ENCODE measurements around the gene GRP. TPM values are rescaled to one million over a fixed set of nuclear protein-coding genes. Genes with fewer than 3 reads are reported as not detected.

Gene GRP
- total RNA-seq, 1 experiment from 2014 or later, result not detected

GRCh38 chr18:59189746-59190145 lies 30.2 kb upstream of the GRP start (continued):
- TF ChIP-seq CBX3 (IDR thresholded peaks at IDR 0.05; ENCODE audit: low read depth) (no peak), JUND (IDR thresholded peaks at IDR 0.05) (no peak)

DNA sequence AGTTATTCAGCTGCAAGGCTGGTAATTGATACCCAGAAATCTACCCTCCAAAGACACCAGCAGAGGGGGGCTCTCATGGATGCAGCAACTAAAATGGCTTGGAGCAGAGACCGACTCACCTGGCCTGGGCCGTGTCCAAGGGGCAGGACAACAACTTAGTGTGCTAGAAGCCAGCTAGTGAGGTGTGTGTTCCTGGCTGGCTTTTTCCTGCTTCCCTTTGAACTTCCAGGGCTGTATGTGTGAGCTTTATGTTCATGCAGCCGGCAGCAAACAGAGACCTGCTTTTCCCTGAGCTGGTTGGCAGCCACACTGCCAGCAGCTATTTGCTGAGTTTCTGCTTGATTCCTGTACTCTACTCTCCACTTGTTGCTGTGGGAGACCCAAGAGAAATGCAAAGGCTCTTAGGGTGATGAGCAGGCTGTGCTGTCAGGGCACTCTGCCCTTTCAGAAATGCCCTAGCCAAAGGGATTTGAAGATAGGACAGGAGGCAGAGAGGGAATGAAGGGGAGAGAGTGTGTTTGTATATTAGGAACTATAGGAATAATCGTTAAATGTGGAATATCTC lies 23.7 kb upstream of the GRP start:
- no peak overlapping the region for H2AFZ ChIP-seq (ENCODE audit: low read depth, low read length, poor library complexity, severe bottlenecking)
- DNase-seq (ENCODE audit: low read depth, low spot score), result no peak
- intact Hi-C loops (cut with micrococcal nuclease), result no loop called here
- H3K4me2 ChIP-seq (ENCODE audit: low read length), result no peak overlapping the region
- H3K4me3 ChIP-seq (replicated peaks in 1 of 2; ENCODE audit: low read depth in 1 of 2, low read length in 2 of 2), result no peak overlapping the region
- BruUV-seq (replicated peaks), result no TSS peak
- POLR2A ChIA-PET, result no interaction called here
- TF ChIP-seq SIN3A (IDR thresholded peaks at IDR 0.05; ENCODE audit: low read depth) (no peak), CEBPB (IDR thresholded peaks at IDR 0.05; ENCODE audit: low read depth) (no peak), ZFX (IDR thresholded peaks at IDR 0.05) (no peak), JUND (IDR thresholded peaks at IDR 0.05) (no peak), CBX3 (IDR thresholded peaks at IDR 0.05; ENCODE audit: low read depth) (no peak), SP1 (IDR thresholded peaks at IDR 0.05; ENCODE audit: low read depth) (no peak), FOSL1 (IDR thresholded peaks at IDR 0.05; ENCODE audit: low read depth) (no peak), YY1 (IDR thresholded peaks at IDR 0.05; ENCODE audit: extremely low read depth, insufficient replicate concordance, low read depth, low read length) (no peak), POLR2AphosphoS5 (IDR thresholded peaks at IDR 0.05; ENCODE audit: low read depth, low read length) (no peak)
- TF ChIP-seq, protein P1, sequence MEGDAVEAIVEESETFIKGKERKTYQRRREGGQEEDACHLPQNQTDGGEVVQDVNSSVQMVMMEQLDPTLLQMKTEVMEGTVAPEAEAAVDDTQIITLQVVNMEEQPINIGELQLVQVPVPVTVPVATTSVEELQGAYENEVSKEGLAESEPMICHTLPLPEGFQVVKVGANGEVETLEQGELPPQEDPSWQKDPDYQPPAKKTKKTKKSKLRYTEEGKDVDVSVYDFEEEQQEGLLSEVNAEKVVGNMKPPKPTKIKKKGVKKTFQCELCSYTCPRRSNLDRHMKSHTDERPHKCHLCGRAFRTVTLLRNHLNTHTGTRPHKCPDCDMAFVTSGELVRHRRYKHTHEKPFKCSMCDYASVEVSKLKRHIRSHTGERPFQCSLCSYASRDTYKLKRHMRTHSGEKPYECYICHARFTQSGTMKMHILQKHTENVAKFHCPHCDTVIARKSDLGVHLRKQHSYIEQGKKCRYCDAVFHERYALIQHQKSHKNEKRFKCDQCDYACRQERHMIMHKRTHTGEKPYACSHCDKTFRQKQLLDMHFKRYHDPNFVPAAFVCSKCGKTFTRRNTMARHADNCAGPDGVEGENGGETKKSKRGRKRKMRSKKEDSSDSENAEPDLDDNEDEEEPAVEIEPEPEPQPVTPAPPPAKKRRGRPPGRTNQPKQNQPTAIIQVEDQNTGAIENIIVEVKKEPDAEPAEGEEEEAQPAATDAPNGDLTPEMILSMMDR (IDR thresholded peaks at IDR 0.05 in 2 of 3, conservative IDR thresholded peaks at IDR 0.05 in 1 of 3; ENCODE audit: borderline replicate concordance in 1 of 3, insufficient read depth in 1 of 3, low read depth in 2 of 3, low read length in 2 of 3), result no peak
- no peaks in the 10 kb centered on the region for H3K79me2 ChIP-seq (ENCODE audit: insufficient read depth, low read length)
- RAD21 ChIA-PET (ENCODE audit: low non-redundant PET in 1 of 2, low total read pairs in 2 of 2, uncharacterized antibody in 2 of 2, unreplicated experiment in 2 of 2), result no interaction called here
- no peak overlapping the region for H3K9ac ChIP-seq (ENCODE audit: low read length)
- no peak for ATAC-seq
- CTCF ChIA-PET, result no interaction called here
- no peaks in the 10 kb centered on the region for H4K20me1 ChIP-seq (ENCODE audit: insufficient read depth)
- peaks cover 17% of the 10 kb centered on the region for H3K27me3 ChIP-seq (ENCODE audit: insufficient read depth, low read length)
- H3K4me1 ChIP-seq (ENCODE audit: control insufficient read depth in 1 of 2, insufficient read depth in 2 of 2, low read length in 2 of 2), result no peaks in the 10 kb centered on the region
- H3K9me3 ChIP-seq (ENCODE audit: control insufficient read depth in 1 of 2, insufficient read depth in 1 of 2, low read depth in 1 of 2, low read length in 2 of 2), result no peaks in the 10 kb centered on the region
- H3K9me2 ChIP-seq (ENCODE audit: insufficient read depth), result no peaks in the 10 kb centered on the region
- H3K36me3 ChIP-seq (ENCODE audit: control insufficient read depth in 1 of 2, insufficient read depth in 2 of 2, low read length in 2 of 2), result no peaks in the 10 kb centered on the region
- no peak overlapping the region for H3K27ac ChIP-seq (ENCODE audit: low read depth, low read length)
